Neural cell (in vitro differentiated cells): ENCODE results near the gene MAML3. TPM values are rescaled to one million over a fixed set of nuclear protein-coding genes. Genes with fewer than 3 reads are reported as not detected.

Source experiments
- H2AFZ ChIP-seq: fragments of 200-600, 300-800 bp; sonication (generic), shearing (Covaris generic); 2 replicates; pipeline ENCODE4 v1.6.0; 2014; ENCODE audit warnings: low read depth, mild to moderate bottlenecking, antibody characterized with exemption, low read length, moderate library complexity
- H3F3A ChIP-seq: fragments of 200-600 bp; shearing (Covaris generic); 2 replicates; pipeline ENCODE4 v1.6.1; 2016; ENCODE audit warnings: mild to moderate bottlenecking, moderate library complexity, mixed read lengths, antibody characterized with exemption, low read length; ENCODE audit not compliant: insufficient read depth, poor library complexity, severe bottlenecking
- H3K27ac ChIP-seq: fragments of 200-600, 300-800 bp; sonication (generic), shearing (Covaris generic); 2 replicates; pipeline ENCODE4 v1.5.1; 2014; ENCODE audit warnings: mild to moderate bottlenecking, low read length, moderate library complexity
- H3K27me3 ChIP-seq: fragments of 300-800, 200-600 bp; sonication (generic), shearing (Covaris generic); 2 replicates; pipeline ENCODE4 v1.6.0; 2014; ENCODE audit warnings: mild to moderate bottlenecking, low read depth, low read length, moderate library complexity; ENCODE audit not compliant: insufficient read depth
- H3K36me3 ChIP-seq: fragments of 300-800, 200-600 bp; sonication (generic), shearing (Covaris generic); 2 replicates; pipeline ENCODE4 v1.5.1; 2014; ENCODE audit warnings: mild to moderate bottlenecking, antibody characterized with exemption, low read length, moderate library complexity; ENCODE audit not compliant: insufficient read depth
- H3K4me2 ChIP-seq: fragments of 300-800, 200-600 bp; sonication (generic), shearing (Covaris generic); 2 replicates; pipeline ENCODE4 v1.6.0; 2014; ENCODE audit warnings: mild to moderate bottlenecking, low read length
- H3K4me3 ChIP-seq: fragments of 300-800, 200-600 bp; sonication (generic), shearing (Covaris generic); 2 replicates; pipeline ENCODE4 v1.5.1; 2014; ENCODE audit warnings: mild to moderate bottlenecking, low read length, moderate library complexity
- H3K79me2 ChIP-seq: fragments of 200-600 bp; shearing (Covaris generic); replicated peaks from 2 replicates; pipeline ENCODE4 v1.6.0; 2014; ENCODE audit warnings: mild to moderate bottlenecking, low read length, moderate library complexity; ENCODE audit not compliant: insufficient read depth
- H3K9ac ChIP-seq: fragments of 300-800, 200-600 bp; sonication (generic), shearing (Covaris generic); 2 replicates; pipeline ENCODE4 v1.6.1; 2016; ENCODE audit warnings: mild to moderate bottlenecking, low read length, mixed read lengths
- H3K9me2 ChIP-seq: fragments of 200-600 bp; shearing (Covaris generic); 2 replicates; pipeline ENCODE4 v1.6.1; 2016; ENCODE audit warnings: mild to moderate bottlenecking, low read length, mixed read lengths; ENCODE audit not compliant: insufficient read depth
- H3K9me3 ChIP-seq: fragments of 200-600, 300-800 bp; sonication (generic), shearing (Covaris generic); 2 replicates; pipeline ENCODE4 v1.6.1; 2016; ENCODE audit warnings: mild to moderate bottlenecking, mixed run types, low read length, moderate library complexity, mixed read lengths
- H4K20me1 ChIP-seq: fragments of 200-600 bp; shearing (Covaris generic); 2 replicates; pipeline ENCODE4 v1.6.1; 2016; ENCODE audit warnings: mild to moderate bottlenecking, mixed run types; ENCODE audit not compliant: insufficient read depth
- CTCF ChIP-seq: fragments of 450-650 bp; IDR thresholded peaks from 2 replicates; pipeline ENCODE4 v1.5.1; 2014; ENCODE audit warnings: antibody characterized with exemption, mild to moderate bottlenecking, moderate library complexity; ENCODE audit not compliant: poor library complexity, severe bottlenecking
- EP300 ChIP-seq: fragments of 450-650 bp; conservative IDR thresholded peaks from 2 replicates; pipeline ENCODE4 v1.6.1; 2014; ENCODE audit warnings: antibody characterized with exemption, mild to moderate bottlenecking, moderate library complexity; ENCODE audit not compliant: poor library complexity, severe bottlenecking
- EZH2 ChIP-seq: fragments of 200-600, 300-800 bp; shearing (Covaris generic), sonication (generic); IDR thresholded peaks from 2 replicates; pipeline ENCODE4 v1.6.1; 2014; ENCODE audit warnings: antibody characterized with exemption, low read length, borderline replicate concordance, mild to moderate bottlenecking; ENCODE audit not compliant: insufficient read depth, poor library complexity, severe bottlenecking
- MXI1 ChIP-seq: fragments of 450-650 bp; conservative IDR thresholded peaks from 2 replicates; pipeline ENCODE4 v1.6.1; 2014; ENCODE audit warnings: antibody characterized with exemption, mild to moderate bottlenecking; ENCODE audit not compliant: poor library complexity, severe bottlenecking
- POLR2AphosphoS5 ChIP-seq: IDR thresholded peaks from 2 replicates; pipeline ENCODE4 v1.6.1; 2012
- RAD21 ChIP-seq: fragments of 450-650 bp; conservative IDR thresholded peaks from 2 replicates; pipeline ENCODE4 v1.6.1; 2014; ENCODE audit warnings: antibody characterized with exemption, mild to moderate bottlenecking, moderate library complexity
- SMC3 ChIP-seq: fragments of 450-650 bp; conservative IDR thresholded peaks from 2 replicates; pipeline ENCODE4 v1.6.1; 2014; ENCODE audit warnings: antibody characterized with exemption, mild to moderate bottlenecking, moderate library complexity; ENCODE audit not compliant: poor library complexity
- TAF1 ChIP-seq: IDR thresholded peaks from 2 replicates; pipeline ENCODE4 v1.6.1; 2012; ENCODE audit warnings: low read depth
- polyA plus RNA-seq: library from polyadenylated mRNA; depleted of rRNA; stranded (reverse); fragments of >200 nt; gene quantifications from 2 replicates; pipeline ENCODE4 v1.2.3, GENCODE V29; 2014
- TF ChIP-seq, protein P1 (sequence below): IDR thresholded peaks from 2 replicates; pipeline ENCODE4 v1.6.1; 2012; ENCODE audit warnings: borderline replicate concordance

MAML3 gene
- polyA plus RNA-seq, 1 donor from 2014 or later, result 10.2 TPM

- Histone ChIP-seq H3K4me3 (no peak overlapping the region), H2AFZ (no peak overlapping the region), H3K27me3 (no peaks in the 10 kb centered on the region), H3K36me3 (peaks cover 4% of the 10 kb centered on the region), H3K9me2 (no peaks in the 10 kb centered on the region), H3K9me3 (no peaks in the 10 kb centered on the region), H3K79me2 (peaks cover 50% of the 10 kb centered on the region), H3K9ac (no peak overlapping the region), H3K27ac (no peak overlapping the region), H3F3A (no peaks in the 10 kb centered on the region), H3K4me2 (no peak overlapping the region), H4K20me1 (no peaks in the 10 kb centered on the region)
- TF ChIP-seq EZH2 (no peak), MXI1 (no peak), RAD21 (no peak), POLR2AphosphoS5 (no peak), CTCF (no peak), EP300 (no peak)
- TF ChIP-seq, protein P1, sequence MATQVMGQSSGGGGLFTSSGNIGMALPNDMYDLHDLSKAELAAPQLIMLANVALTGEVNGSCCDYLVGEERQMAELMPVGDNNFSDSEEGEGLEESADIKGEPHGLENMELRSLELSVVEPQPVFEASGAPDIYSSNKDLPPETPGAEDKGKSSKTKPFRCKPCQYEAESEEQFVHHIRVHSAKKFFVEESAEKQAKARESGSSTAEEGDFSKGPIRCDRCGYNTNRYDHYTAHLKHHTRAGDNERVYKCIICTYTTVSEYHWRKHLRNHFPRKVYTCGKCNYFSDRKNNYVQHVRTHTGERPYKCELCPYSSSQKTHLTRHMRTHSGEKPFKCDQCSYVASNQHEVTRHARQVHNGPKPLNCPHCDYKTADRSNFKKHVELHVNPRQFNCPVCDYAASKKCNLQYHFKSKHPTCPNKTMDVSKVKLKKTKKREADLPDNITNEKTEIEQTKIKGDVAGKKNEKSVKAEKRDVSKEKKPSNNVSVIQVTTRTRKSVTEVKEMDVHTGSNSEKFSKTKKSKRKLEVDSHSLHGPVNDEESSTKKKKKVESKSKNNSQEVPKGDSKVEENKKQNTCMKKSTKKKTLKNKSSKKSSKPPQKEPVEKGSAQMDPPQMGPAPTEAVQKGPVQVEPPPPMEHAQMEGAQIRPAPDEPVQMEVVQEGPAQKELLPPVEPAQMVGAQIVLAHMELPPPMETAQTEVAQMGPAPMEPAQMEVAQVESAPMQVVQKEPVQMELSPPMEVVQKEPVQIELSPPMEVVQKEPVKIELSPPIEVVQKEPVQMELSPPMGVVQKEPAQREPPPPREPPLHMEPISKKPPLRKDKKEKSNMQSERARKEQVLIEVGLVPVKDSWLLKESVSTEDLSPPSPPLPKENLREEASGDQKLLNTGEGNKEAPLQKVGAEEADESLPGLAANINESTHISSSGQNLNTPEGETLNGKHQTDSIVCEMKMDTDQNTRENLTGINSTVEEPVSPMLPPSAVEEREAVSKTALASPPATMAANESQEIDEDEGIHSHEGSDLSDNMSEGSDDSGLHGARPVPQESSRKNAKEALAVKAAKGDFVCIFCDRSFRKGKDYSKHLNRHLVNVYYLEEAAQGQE, result no peak
These were observed 19.1 kb downstream of the MAML3 start for GRCh38 chr4:140134746-140135425.

GRCh38 chr4:140133576-140133975 lies 20.4 kb downstream of the MAML3 start:
- Histone ChIP-seq H3F3A (no peaks in the 10 kb centered on the region), H3K4me2 (no peak overlapping the region), H3K9me3 (no peaks in the 10 kb centered on the region), H2AFZ (no peak overlapping the region), H3K9me2 (no peaks in the 10 kb centered on the region), H3K36me3 (peaks cover 4% of the 10 kb centered on the region), H4K20me1 (no peaks in the 10 kb centered on the region), H3K27ac (no peak overlapping the region), H3K9ac (no peak overlapping the region), H3K79me2 (peaks cover 42% of the 10 kb centered on the region), H3K27me3 (no peaks in the 10 kb centered on the region), H3K4me3 (no peak overlapping the region)
- TF ChIP-seq EP300 (no peak), EZH2 (no peak), CTCF (no peak), RAD21 (no peak), SMC3 (no peak), POLR2AphosphoS5 (no peak), TAF1 (no peak), MXI1 (no peak)
- TF ChIP-seq, protein P1, result no peak
